Activated CD4-positive, alpha-beta T cell treated with anti-CD3 and anti-CD28 coated beads, Interleukin-2, amount 50 U/mL, for 1 hour (primary cell): Measurements from ENCODE around the gene SPAG6.

Experiments used
- DNase-seq: peaks from one replicate; pipeline ENCODE4 v3.0.0-alpha.2; 2020

The SPAG6 gene

GRCh38 chr10:22437620-22438588 lies 92.6 kb downstream of the SPAG6 start:
- no peak for DNase-seq

- DNase-seq: no peak
Observed at GRCh38 chr10:22438711-22439110, 93.4 kb downstream of the SPAG6 start.

GRCh38 chr10:22442063-22442462 lies 96.8 kb downstream of the SPAG6 start:
- no peak for DNase-seq

GRCh38 chr10:22442468-22442867 lies 97.2 kb downstream of the SPAG6 start:
- no peak for DNase-seq

- no peak for DNase-seq
Observed at GRCh38 chr10:22443175-22443901, 98.0 kb downstream of the SPAG6 start.

GRCh38 chr10:22444219-22444788 lies 99.0 kb downstream of the SPAG6 start:
- DNase-seq: no peak

- DNase-seq: no peak
Observed at GRCh38 chr10:22445495-22445894, 100.2 kb downstream of the SPAG6 start.

GRCh38 chr10:22447068-22447467 lies 101.8 kb downstream of the SPAG6 start:
- DNase-seq: no peak

- no peak for DNase-seq
Observed at GRCh38 chr10:22451346-22451745, 106.0 kb downstream of the SPAG6 start.

GRCh38 chr10:22453320-22453719 lies 108.0 kb downstream of the SPAG6 start:
- no peak for DNase-seq

- DNase-seq: no peak
Observed at GRCh38 chr10:22453948-22454591, 108.8 kb downstream of the SPAG6 start.

GRCh38 chr10:22454634-22455033 lies 109.3 kb downstream of the SPAG6 start:
- no peak for DNase-seq

GRCh38 chr10:22455068-22455857 lies 110.0 kb downstream of the SPAG6 start:
- DNase-seq: no peak

- no peak for DNase-seq
Observed at GRCh38 chr10:22456486-22456885, 111.2 kb downstream of the SPAG6 start.

GRCh38 chr10:22458272-22459038 lies 113.2 kb downstream of the SPAG6 start:
- DNase-seq: no peak

GRCh38 chr10:22459496-22459895 lies 114.2 kb downstream of the SPAG6 start:
- DNase-seq: no peak

- DNase-seq: no peak
Observed at GRCh38 chr10:22460101-22460500, 114.8 kb downstream of the SPAG6 start.

- no peak for DNase-seq
Observed at GRCh38 chr10:22460531-22461403, 115.5 kb downstream of the SPAG6 start.

GRCh38 chr10:22461891-22462290 lies 116.6 kb downstream of the SPAG6 start:
- DNase-seq: no peak

GRCh38 chr10:22463255-22463654 lies 118.0 kb downstream of the SPAG6 start:
- no peak for DNase-seq
